Epithelial cell of proximal tubule (primary cell): ENCODE measurements around the gene ECE2. TPM values are rescaled to one million over a fixed set of nuclear protein-coding genes. Genes with fewer than 3 reads are reported as not detected.
A peak's percentile ranks its signal among the peaks of the same experiment; 100 is the strongest.

Experiments
- DNase-seq: peaks from one replicate; pipeline ENCODE4 v3.0.0-alpha.2; 2011; ENCODE audit warnings: low read depth
- H3K4me3 ChIP-seq: 2 replicates; pipeline ENCODE4 v1.5.1; 2011; ENCODE audit warnings: low read depth, mild to moderate bottlenecking, low read length
- total RNA-seq: library from RNA; depleted of rRNA; stranded (reverse); fragments of >200 nt; gene quantifications from 2 replicates; pipeline ENCODE4 v1.2.3, GENCODE V29; 2015
- TF ChIP-seq, protein P1 (sequence below): conservative IDR thresholded peaks from 2 replicates; pipeline ENCODE4 v1.5.1; 2012; ENCODE audit warnings: low read depth, mild to moderate bottlenecking, low read length

Gene ECE2
- total RNA-seq, 1 donor from 2014 or later, result not detected

- DNase-seq, result no peak
- TF ChIP-seq, protein P1, sequence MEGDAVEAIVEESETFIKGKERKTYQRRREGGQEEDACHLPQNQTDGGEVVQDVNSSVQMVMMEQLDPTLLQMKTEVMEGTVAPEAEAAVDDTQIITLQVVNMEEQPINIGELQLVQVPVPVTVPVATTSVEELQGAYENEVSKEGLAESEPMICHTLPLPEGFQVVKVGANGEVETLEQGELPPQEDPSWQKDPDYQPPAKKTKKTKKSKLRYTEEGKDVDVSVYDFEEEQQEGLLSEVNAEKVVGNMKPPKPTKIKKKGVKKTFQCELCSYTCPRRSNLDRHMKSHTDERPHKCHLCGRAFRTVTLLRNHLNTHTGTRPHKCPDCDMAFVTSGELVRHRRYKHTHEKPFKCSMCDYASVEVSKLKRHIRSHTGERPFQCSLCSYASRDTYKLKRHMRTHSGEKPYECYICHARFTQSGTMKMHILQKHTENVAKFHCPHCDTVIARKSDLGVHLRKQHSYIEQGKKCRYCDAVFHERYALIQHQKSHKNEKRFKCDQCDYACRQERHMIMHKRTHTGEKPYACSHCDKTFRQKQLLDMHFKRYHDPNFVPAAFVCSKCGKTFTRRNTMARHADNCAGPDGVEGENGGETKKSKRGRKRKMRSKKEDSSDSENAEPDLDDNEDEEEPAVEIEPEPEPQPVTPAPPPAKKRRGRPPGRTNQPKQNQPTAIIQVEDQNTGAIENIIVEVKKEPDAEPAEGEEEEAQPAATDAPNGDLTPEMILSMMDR, result no peak
- no peak overlapping the region for H3K4me3 ChIP-seq
Observed at GRCh38 chr3:184291738-184292445, 16.1 kb downstream of the ECE2 start.

DNA sequence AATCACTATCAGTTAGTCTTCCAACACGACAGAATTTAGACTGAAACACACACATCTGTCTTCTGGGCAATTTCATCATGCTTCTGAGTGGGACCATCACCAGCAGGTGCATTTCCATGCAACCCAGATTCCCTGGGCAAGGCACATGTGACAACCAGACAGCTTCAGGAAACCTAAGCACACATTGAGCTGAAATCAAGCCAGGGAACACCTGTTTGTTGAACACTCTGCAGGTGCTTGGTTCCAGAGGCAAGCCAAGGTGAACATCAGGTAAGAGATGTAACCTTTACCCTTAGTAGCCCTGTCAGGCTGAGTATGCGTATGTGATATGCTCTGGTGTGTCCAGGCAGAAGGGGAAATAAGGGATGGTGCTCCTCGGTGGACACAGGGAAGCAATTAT lies 19.9 kb downstream of the ECE2 start:
- TF ChIP-seq, protein P1, result no peak
- no peak overlapping the region for H3K4me3 ChIP-seq
- DNase-seq, result no peak

GRCh38 chr3:184296616-184297015 lies 20.8 kb downstream of the ECE2 start:
- TF ChIP-seq, protein P1, result no peak
- no peak overlapping the region for H3K4me3 ChIP-seq
- DNase-seq, result no peak

DNA sequence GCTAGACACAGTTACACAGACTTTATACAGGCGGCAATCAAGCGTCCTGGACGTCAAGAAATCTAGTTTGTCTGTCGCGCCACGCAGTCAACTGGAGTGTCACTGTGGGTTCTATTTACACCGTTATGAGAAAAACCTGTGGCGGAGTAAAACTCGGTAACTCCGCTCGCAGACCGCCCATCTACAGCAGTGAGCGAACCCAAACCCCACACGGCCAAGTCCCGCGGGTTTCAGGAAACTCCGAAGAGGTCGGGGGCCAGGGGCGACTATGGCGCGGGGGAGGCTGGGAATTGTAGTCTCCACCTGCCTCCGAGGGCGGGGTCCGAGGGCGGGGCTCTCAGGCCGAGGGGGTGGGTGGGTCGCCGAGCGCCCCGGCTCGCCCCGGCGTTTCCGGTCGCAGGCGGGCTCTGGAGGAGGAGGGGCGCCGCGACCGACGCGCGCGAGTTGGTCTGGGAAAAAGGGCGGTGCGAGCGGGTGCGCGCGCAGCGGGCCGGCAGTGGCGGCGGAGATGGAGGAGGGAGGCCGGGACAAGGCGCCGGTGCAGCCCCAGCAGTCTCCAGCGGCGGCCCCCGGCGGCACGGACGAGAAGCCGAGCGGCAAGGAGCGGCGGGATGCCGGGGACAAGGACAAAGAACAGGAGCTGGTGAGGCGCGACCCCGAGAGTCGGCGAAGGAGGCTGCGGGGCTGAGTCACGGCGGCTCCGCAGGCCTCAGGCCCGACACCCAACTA lies 23.1 kb downstream of the ECE2 start, which contains the start of gene PSMD2:
Gene PSMD2, plus strand, starts transcription at position 483 of the 729 bp plus-strand sequence. Its CDS starts 26 bp downstream, at position 509.
- TF ChIP-seq, protein P1, result no peak

GRCh38 chr3:184299488-184300377 lies 23.9 kb downstream of the ECE2 start:
- TF ChIP-seq, protein P1, result no peak
- DNase-seq, result no peak
- peak overlapping the region; percentile 98 for H3K4me3 ChIP-seq

More for the DNA sequence above, 23.1 kb downstream of the ECE2 start, which contains the start of gene PSMD2:
- peak within 1 kb of the TSS; percentile 98 for H3K4me3 ChIP-seq
- DNase-seq, result no peak

- DNase-seq, result no peak
- H3K4me3 ChIP-seq, result peak overlapping the region; percentile 98
- TF ChIP-seq, protein P1, result no peak
Observed at GRCh38 chr3:184300378-184300720, 24.5 kb downstream of the ECE2 start.
